Liver (tissue), 9 donors: ENCODE results near the gene PLEKHA8. TPM values are rescaled to one million over a fixed set of nuclear protein-coding genes. Genes with fewer than 3 reads are reported as not detected.

Experiments used
- DNase-seq: peaks from one replicate; pipeline ENCODE4 v3.0.0-alpha.2; 2017; ENCODE audit warnings: low spot score
- H3K27ac ChIP-seq, 2 donors: one replicate each; pipeline ENCODE4 v1.7.0; 2013; ENCODE audit warnings: inconsistent platforms in 2 of 2, low read length in 2 of 2, control low read depth in 1 of 2, low read depth in 1 of 2, mild to moderate bottlenecking in 1 of 2
- H3K27me3 ChIP-seq, 4 donors: one replicate each; pipeline versions ENCODE4 v1.6.1 to v1.7.0; 2013; ENCODE audit warnings: low read length in 3 of 4, inconsistent platforms in 1 of 4, mild to moderate bottlenecking in 1 of 4, moderate library complexity in 1 of 4; ENCODE audit not compliant: control insufficient read depth in 4 of 4, insufficient read depth in 4 of 4
- H3K36me3 ChIP-seq, 4 donors: one replicate each; pipeline versions ENCODE4 v1.6.1 to v1.7.0; 2013; ENCODE audit warnings: low read length in 3 of 4, mild to moderate bottlenecking in 3 of 4, low read depth in 1 of 4, moderate library complexity in 1 of 4; ENCODE audit not compliant: control insufficient read depth in 4 of 4, insufficient read depth in 3 of 4
- H3K4me1 ChIP-seq, 4 donors: one replicate each; pipeline versions ENCODE4 v1.6.1 to v1.7.0; 2013; ENCODE audit warnings: low read length in 3 of 4, mild to moderate bottlenecking in 3 of 4, moderate library complexity in 1 of 4; ENCODE audit not compliant: control insufficient read depth in 4 of 4, insufficient read depth in 4 of 4
- H3K4me3 ChIP-seq, 3 donors: one replicate each; pipeline versions ENCODE4 v1.6.1 to v1.7.0; 2013; ENCODE audit warnings: low read length in 3 of 3, control low read depth in 1 of 3, low read depth in 1 of 3, mild to moderate bottlenecking in 1 of 3
- H3K9ac ChIP-seq, 2 donors: one replicate each; pipeline ENCODE4 v1.7.0; 2013; ENCODE audit warnings: low read length in 2 of 2, mild to moderate bottlenecking in 2 of 2, moderate library complexity in 2 of 2, control low read depth in 1 of 2, low read depth in 1 of 2
- H3K9me3 ChIP-seq, 4 donors: one replicate each; pipeline versions ENCODE4 v1.6.1 to v1.7.0; 2013; ENCODE audit warnings: low read length in 3 of 4; ENCODE audit not compliant: control insufficient read depth in 4 of 4
- HNF4A ChIP-seq, 2 donors: conservative IDR thresholded peaks; 2 replicates each; pipeline ENCODE4 v1.6.1; 2016; ENCODE audit warnings: antibody characterized with exemption in 2 of 2, mild to moderate bottlenecking in 2 of 2
- JUND ChIP-seq, 2 donors: IDR thresholded peaks; 2 replicates each; pipeline ENCODE4 v1.6.1; 2016; ENCODE audit warnings: antibody characterized with exemption in 2 of 2
- NR2F2 ChIP-seq: IDR thresholded peaks from 2 replicates; pipeline ENCODE4 v1.6.1; 2016; ENCODE audit warnings: antibody characterized with exemption
- RAD21 ChIP-seq, 2 donors: IDR thresholded peaks; 2 replicates each; pipeline ENCODE4 v1.6.1; 2016; ENCODE audit warnings: antibody characterized with exemption in 2 of 2, mild to moderate bottlenecking in 2 of 2
- SP1 ChIP-seq: IDR thresholded peaks from 2 replicates; pipeline ENCODE4 v1.6.1; 2018; ENCODE audit warnings: antibody characterized with exemption, mild to moderate bottlenecking
- YY1 ChIP-seq: IDR thresholded peaks from 2 replicates; pipeline ENCODE4 v1.6.1; 2016; ENCODE audit warnings: antibody characterized with exemption, mild to moderate bottlenecking
- WGBS: extraction: QIAGEN DNeasy Blood & Tissue Kit; methylation state at CpG from one replicate; pipeline ENCODE4 v1.1.7; 2013; 5-methylcytosine and 5-hydroxymethylcytosine counted together
- polyA plus RNA-seq, 2 donors: library from polyadenylated mRNA; stranded (reverse) in 1 of 2; unstranded in 1 of 2; fragments of 200-250 nt in 1 of 2; fragments of >200 nt in 1 of 2; fragmentation: Nextera tagmentation in 1 of 2; extraction: Ambion mirVana in 1 of 2; gene quantifications; one replicate each; pipeline versions ENCODE4 v1.2.1 to v1.2.3, GENCODE V29; 2013 to 2015
- total RNA-seq, 2 donors: library from RNA; depleted of rRNA; stranded (reverse); fragments of >200 nt; gene quantifications; one replicate each; pipeline ENCODE4 v1.2.3, GENCODE V29; 2014
- TF ChIP-seq, protein P1 (sequence below): IDR thresholded peaks from 2 replicates; pipeline ENCODE4 v1.6.1; 2016; ENCODE audit warnings: antibody characterized with exemption
- TF ChIP-seq, protein P2 (sequence below): IDR thresholded peaks from 2 replicates; pipeline ENCODE4 v1.6.1; 2016; ENCODE audit warnings: antibody characterized with exemption, mild to moderate bottlenecking
- TF ChIP-seq, protein P3 (sequence below): IDR thresholded peaks from 2 replicates; pipeline ENCODE4 v1.6.1; 2016; ENCODE audit warnings: antibody characterized with exemption
- TF ChIP-seq, protein P4 (sequence below): fragments of 150-350 bp; IDR thresholded peaks from 2 replicates; pipeline ENCODE4 v1.5.1; 2017; ENCODE audit warnings: improper control_type of control experiment, low read depth, low read length; ENCODE audit not compliant: missing input control
- donor health status: healthy.
- donor health status: healthy.
- donor health status: healthy.
- donor health status: healthy.
- donor health status: healthy.

PLEKHA8 gene
- total and polyA plus RNA-seq, 4 donors = 1.0 to 5.4 (median 2.4) TPM

DNA sequence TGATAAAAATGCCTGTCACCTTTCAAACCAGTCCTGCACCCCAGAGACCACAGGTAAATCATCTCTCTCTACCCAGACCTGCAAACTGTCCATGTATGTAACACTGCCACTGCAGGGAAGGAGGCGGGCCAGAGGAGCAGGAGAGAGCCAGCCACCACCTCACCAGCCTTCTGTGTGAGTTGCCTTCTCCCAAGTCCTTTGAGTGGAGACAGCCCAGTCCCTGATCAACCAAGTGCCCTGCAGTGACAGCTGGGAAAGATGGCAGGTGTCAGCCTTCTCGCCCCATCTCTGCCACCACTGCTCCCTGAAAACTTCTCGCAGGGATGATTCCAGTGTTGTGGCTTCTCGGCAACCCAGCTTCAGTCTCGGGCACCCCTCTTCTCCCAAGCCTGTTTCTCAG, 149.0 kb downstream of the PLEKHA8 start (continued):
- TF ChIP-seq, protein P1, sequence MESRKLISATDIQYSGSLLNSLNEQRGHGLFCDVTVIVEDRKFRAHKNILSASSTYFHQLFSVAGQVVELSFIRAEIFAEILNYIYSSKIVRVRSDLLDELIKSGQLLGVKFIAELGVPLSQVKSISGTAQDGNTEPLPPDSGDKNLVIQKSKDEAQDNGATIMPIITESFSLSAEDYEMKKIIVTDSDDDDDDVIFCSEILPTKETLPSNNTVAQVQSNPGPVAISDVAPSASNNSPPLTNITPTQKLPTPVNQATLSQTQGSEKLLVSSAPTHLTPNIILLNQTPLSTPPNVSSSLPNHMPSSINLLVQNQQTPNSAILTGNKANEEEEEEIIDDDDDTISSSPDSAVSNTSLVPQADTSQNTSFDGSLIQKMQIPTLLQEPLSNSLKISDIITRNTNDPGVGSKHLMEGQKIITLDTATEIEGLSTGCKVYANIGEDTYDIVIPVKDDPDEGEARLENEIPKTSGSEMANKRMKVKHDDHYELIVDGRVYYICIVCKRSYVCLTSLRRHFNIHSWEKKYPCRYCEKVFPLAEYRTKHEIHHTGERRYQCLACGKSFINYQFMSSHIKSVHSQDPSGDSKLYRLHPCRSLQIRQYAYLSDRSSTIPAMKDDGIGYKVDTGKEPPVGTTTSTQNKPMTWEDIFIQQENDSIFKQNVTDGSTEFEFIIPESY = no peak

DNA sequence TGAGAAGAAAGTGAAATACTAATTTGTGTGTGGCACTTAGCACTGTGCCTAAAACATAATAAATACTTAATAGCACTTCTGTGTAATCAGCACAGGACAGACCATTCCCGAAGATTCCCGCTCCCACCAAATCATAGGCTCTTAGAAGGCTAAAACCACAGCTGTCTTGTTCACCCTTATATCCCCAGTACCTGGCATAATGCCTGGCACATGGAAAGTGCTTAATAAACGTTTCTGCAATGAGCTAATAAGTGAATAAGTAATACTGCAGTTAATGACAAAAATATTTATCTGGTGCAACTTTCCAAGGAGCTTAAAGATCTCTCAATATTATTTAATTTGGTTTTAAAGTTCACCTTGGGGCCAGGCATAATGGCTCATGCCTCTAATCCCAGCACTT, 149.8 kb downstream of the PLEKHA8 start:
- WGBS = 38% methylated on average over 3 of the region's 3 CpGs
- Histone ChIP-seq H3K27ac (no peak overlapping the region), H3K4me1 (peaks cover 0 to 3% (median 1%) of the 10 kb centered on the region in 4 donors)

More for the DNA sequence above, 149.8 kb downstream of the PLEKHA8 start:
- Histone ChIP-seq H3K4me3 (no peak overlapping the region), H3K9me3 (no peaks in the 10 kb centered on the region), H3K9ac (no peak overlapping the region), H3K27me3 (no peaks in the 10 kb centered on the region), H3K36me3 (no peaks in the 10 kb centered on the region)
- DNase-seq = no peak
- TF ChIP-seq, protein P2, sequence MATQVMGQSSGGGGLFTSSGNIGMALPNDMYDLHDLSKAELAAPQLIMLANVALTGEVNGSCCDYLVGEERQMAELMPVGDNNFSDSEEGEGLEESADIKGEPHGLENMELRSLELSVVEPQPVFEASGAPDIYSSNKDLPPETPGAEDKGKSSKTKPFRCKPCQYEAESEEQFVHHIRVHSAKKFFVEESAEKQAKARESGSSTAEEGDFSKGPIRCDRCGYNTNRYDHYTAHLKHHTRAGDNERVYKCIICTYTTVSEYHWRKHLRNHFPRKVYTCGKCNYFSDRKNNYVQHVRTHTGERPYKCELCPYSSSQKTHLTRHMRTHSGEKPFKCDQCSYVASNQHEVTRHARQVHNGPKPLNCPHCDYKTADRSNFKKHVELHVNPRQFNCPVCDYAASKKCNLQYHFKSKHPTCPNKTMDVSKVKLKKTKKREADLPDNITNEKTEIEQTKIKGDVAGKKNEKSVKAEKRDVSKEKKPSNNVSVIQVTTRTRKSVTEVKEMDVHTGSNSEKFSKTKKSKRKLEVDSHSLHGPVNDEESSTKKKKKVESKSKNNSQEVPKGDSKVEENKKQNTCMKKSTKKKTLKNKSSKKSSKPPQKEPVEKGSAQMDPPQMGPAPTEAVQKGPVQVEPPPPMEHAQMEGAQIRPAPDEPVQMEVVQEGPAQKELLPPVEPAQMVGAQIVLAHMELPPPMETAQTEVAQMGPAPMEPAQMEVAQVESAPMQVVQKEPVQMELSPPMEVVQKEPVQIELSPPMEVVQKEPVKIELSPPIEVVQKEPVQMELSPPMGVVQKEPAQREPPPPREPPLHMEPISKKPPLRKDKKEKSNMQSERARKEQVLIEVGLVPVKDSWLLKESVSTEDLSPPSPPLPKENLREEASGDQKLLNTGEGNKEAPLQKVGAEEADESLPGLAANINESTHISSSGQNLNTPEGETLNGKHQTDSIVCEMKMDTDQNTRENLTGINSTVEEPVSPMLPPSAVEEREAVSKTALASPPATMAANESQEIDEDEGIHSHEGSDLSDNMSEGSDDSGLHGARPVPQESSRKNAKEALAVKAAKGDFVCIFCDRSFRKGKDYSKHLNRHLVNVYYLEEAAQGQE = no peak
- TF ChIP-seq, protein P3, sequence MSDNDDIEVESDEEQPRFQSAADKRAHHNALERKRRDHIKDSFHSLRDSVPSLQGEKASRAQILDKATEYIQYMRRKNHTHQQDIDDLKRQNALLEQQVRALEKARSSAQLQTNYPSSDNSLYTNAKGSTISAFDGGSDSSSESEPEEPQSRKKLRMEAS = no peak
- TF ChIP-seq RAD21 (IDR thresholded peaks at IDR 0.05) (no peak), NR2F2 (no peak), SP1 (no peak), HNF4A (conservative IDR thresholded peaks at IDR 0.05) (no peak), YY1 (no peak), JUND (IDR thresholded peaks at IDR 0.05) (no peak)
- TF ChIP-seq, protein P4, sequence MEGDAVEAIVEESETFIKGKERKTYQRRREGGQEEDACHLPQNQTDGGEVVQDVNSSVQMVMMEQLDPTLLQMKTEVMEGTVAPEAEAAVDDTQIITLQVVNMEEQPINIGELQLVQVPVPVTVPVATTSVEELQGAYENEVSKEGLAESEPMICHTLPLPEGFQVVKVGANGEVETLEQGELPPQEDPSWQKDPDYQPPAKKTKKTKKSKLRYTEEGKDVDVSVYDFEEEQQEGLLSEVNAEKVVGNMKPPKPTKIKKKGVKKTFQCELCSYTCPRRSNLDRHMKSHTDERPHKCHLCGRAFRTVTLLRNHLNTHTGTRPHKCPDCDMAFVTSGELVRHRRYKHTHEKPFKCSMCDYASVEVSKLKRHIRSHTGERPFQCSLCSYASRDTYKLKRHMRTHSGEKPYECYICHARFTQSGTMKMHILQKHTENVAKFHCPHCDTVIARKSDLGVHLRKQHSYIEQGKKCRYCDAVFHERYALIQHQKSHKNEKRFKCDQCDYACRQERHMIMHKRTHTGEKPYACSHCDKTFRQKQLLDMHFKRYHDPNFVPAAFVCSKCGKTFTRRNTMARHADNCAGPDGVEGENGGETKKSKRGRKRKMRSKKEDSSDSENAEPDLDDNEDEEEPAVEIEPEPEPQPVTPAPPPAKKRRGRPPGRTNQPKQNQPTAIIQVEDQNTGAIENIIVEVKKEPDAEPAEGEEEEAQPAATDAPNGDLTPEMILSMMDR = no peak
- TF ChIP-seq, protein P1 = no peak
